Astrocyte of the hippocampus (primary cell): ENCODE measurements around the gene CTU1.

Source experiments
- DNase-seq: peaks from one replicate; pipeline ENCODE4 v3.0.0; 2011; ENCODE audit warnings: low read depth, low spot score

Gene CTU1

DNA sequence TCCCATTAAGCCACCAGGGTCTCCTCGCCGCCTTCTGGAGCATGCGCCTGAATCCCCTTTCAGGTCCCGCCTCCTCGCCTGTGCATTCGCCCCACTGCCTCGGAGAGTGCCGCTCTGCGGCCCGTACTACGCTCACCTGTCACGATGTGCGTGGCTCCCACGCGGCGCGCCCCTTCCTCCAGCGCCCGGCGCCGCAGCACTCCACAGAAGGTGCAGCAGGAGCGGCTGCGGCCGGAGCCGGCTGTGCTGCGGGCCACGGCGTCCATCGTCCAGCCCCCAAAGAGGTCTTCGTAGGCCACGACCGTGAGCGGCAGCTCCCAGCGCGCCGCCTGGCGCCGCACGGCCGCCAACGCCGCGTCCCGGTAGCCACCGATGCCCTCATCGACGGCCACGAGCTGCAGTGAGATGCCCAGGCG, 4.3 kb downstream of the CTU1 start:
- DNase-seq = no peak

- no peak for DNase-seq
Observed at GRCh38 chr19:51102991-51103390, 5.2 kb downstream of the CTU1 start.

- DNase-seq = no peak
Observed at GRCh38 chr19:51101171-51101865, 6.9 kb downstream of the CTU1 start.

GRCh38 chr19:51100601-51101000, 7.6 kb downstream of the CTU1 start:
- DNase-seq = no peak

GRCh38 chr19:51099047-51099382, 9.2 kb downstream of the CTU1 start:
- no peak for DNase-seq

- DNase-seq = peak; percentile 57
Observed at GRCh38 chr19:51098365-51099046, 9.7 kb downstream of the CTU1 start.

DNA sequence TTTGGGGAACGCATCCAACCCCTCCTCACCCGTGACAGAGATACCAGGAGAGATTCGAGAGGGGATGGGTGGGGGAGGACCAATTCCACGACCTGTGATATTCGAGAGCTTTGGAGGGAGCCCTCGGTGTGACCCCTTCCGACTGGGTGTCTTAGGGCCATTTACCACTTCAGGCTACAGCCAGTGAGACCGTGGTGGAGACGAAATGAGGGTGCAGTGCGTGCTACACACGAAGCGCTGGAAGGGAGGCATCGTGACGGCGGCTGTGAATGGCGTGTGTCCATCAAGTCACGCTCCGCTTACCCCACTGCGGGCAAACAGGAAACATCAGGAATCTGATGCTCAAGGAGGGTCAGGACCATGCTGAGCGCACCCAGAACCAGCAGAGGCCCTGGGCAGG, 10.4 kb downstream of the CTU1 start:
- DNase-seq = no peak

DNA sequence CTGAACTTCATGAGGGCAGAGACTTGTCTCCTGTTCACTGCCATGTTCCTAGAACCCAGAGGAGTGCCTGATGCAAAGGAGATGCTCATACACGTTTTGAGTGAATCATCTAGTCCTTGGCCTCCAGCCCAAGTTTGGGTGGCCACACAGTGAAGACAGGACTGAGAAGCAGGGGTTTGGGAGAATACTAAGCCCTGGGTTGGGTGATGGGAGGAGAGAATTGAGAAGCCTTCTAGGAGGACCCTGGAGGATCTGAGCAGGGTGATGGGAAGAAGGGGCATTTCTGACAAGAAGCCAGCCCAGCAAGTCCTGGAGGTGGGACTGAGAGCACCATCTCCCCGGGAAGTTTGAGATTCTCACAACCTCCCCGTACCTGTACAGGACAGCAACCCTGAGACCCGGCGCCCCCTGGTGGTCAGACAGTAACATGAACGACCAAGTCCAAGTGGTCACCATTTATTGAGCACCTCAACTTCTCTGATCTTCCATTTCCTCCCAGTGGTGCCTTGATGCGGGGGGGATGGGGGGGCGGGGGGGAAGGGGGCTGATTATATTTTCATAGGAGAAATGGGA, 11.0 kb downstream of the CTU1 start:
- DNase-seq = peak; percentile 65

GRCh38 chr19:51096473-51097165, 11.6 kb downstream of the CTU1 start:
- DNase-seq = no peak

DNA sequence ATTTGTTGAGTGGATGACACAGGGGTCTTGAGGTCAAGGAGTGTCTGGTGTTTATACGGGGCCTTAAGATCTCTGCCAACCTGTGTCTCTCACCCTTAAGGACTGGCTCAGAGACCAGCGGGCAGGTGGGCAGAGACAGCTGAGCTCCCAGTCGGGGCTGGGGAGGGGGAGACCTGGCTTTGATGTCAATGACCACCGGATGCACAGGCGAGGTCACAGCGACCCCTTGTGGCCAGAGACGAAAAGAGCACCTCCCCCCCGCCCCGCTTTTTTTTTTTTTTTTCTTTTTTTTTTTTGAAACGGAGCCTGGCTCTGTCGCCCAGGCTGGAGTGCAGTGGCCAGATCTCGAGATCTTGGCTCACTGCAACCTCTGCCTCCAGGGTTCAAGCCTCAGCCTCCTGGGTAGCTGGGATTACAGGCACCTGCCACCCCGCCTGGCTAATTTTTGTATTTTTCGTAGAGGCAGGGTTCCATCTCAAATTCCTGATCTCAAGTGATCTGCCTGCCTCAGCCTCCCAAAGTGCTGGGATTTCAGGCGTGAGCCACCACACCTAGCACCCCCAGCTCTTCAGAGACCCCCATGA, 13.4 kb downstream of the CTU1 start:
- DNase-seq = peak; percentile 42

DNA sequence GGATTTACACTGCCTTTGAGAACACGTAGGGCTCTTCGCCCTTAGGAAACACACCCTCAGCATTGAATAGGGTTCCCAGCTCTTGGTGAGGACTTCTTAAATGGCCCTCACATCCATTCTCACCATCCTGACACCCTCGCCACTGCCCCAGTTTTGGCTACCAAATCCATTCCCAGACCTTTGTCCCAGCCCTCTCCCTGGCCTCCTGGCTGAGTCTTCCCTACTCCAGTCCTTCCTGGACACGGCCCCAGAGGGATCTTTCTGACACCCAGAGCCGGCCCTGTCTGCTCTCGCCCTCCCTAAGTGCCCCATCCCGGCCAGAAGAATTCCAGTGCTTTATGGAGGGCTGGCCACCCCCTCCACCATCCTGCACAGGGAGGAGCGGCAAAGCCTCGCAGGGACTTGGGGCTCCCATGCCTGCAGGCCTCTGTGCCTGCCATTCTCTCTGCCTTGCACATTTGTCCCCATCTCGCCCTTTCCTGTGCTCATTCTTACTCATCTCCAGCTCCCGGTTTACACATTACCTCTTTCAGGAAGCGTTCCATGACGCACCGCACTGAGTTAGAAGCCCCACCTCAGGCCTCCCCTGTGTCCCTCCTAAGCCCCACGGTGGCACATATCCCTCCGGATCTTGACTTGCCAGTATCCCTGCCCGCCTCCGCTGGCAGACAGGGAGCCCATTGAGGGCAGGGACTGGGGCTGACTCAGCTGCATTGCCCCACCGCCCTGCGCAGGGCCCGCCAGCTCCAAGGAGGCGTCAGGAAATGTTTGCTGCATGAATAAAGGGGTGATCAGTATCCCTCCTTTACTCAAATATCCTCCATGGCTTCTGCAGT, 14.5 kb downstream of the CTU1 start:
- no peak for DNase-seq

DNA sequence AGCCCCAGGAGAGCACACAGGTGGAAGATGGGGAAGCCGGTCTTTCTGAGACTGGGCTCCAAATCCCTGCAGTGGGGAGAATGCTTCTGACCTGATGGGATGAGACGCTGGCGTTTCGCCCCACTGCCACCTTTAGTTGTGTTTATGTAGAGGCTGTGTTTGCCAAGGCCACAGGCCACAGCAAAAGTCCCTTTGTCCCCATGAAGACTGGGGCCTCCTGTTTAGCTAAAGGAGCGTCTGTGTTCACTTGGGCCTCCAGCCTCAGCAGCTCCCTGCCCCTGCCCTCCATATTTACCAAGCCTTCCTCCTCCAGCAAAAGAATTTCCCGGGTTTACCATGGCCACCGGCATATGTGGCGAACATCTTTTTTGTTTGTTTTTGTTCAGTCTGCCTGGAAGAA, 15.1 kb downstream of the CTU1 start:
- no peak for DNase-seq

DNA sequence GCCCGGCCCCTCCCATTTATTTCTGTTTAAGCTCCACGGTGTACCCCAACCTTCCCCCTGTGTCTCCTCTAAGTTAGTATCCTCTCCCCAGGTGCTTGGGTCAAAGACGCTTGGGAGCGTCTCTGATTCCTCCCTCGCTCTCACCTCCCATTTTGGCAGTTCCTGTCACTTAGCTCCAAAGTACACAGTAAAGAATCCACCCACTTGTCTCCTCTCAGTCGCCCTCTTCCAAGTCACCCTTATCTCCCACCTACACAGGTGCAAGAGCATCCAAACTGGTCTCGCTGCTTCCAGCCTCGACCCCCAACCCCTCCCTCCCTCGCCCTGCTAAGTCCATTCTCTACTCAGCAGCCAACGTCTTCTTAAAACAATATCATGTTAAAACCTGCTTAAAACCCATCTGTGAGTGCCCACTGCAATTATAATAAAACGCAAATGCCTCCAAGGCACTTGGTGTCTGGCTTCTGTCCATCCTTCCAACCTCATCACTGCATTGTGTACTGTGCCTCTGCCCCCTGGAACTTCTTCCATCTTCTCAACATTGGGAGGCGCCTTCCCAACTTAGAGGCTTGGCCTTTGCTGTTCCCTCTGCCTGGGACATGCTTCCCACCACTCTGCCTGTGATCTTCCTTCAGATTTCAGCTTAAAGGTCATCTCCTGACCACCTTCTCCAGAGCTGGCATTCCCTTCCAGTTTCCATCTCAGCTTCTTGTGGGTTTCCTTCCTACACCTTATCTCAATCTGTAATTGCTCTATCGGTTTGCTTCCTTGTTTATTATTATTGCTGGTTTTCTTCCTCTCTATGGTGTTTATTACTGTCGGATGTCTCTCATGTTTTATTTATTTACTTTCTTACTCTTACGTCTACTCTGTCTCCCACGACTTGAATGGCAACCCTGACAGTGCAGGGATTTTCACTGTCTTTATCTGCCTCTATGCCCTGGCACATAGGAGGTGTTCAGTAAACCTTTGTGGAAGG, 16.0 kb downstream of the CTU1 start:
- no peak for DNase-seq

GRCh38 chr19:51091126-51091525, 17.1 kb downstream of the CTU1 start:
- no peak for DNase-seq

DNA sequence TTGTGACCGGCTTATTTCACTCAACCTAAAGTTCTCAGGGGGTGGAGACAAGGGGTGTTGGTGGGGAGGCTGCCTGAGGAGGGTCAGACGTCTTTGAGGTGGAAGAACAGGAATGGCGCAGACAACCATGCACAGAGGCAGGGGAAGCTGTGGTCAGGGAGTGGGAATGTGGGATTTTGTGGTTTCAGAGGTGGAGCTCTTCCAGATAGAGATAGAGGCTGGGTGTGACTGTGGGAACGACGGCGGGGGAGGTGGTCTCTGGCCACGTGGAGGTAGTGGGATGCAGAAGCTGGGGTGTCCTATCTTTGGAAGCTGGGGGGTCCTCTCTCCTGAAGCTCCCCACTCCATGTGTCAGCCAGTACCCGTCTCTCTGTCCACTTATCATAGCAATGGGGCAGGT, 17.7 kb downstream of the CTU1 start:
- peak; percentile 20 for DNase-seq

GRCh38 chr19:51089786-51090185, 18.4 kb downstream of the CTU1 start:
- no peak for DNase-seq

DNA sequence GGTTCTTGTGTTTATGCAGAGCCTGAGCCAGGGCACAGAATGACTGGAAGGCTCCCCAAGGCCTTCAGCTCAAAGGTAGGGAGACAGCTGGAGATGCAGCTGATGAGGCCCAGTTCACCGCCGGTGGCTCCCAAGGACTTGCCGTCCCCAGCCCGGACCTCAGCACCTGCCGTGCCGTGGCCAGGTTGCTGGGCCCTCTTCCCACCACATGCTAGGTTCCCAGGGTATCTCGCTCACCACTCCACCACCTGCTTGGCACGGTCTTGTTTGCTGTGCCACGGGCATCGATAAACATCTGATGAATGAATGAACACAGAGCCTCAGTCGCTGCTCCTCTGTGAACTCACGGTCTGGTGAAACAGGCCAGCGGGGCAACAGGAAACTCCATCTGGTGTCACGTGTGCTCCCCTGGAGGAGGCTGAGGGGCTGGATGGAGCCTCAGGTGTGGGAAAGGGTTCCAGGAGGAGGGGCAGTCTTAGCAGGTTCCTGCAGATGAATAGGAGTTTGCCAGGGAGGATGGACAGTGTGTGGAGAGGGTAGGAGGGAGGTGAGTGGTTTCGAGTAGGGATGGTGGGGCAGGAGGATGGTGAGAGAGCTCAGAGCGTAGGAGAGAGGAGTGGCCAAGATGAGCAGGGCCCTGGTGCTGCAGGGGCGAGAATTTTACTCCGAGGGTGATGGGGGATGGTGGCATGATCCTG, 21.9 kb downstream of the CTU1 start:
- no peak for DNase-seq

GRCh38 chr19:51084505-51084904, 23.7 kb downstream of the CTU1 start:
- DNase-seq = no peak

DNA sequence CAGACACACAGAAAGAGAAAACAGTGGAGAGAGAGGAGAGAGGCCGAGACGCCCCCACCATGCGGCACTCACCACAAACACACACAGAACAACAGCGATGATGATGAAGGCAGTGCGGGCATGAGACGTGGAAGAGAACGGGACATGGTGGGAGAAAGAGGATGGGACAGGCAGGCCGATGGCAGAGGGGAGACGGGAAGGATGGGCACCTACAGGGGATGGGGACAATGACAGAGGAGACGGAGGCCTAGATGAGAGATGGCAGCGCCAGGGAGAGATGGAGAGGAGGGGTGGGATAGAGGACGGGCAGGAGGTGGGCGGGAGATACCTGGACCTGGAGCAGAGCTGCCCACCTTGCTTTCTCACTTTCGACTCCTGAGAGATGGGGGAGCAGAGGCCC, 24.4 kb downstream of the CTU1 start:
- no peak for DNase-seq

GRCh38 chr19:51083181-51083580, 25.0 kb downstream of the CTU1 start:
- no peak for DNase-seq
